GM12872 (cell line): Measurements from ENCODE around the gene ARL14EP.

Experiments
- CTCF ChIP-seq: IDR thresholded peaks from 3 replicates; pipeline ENCODE4 v1.5.1; 2011; ENCODE audit warnings: low read depth, mild to moderate bottlenecking, low read length, moderate library complexity; ENCODE audit not compliant: insufficient read depth

The ARL14EP gene

DNA sequence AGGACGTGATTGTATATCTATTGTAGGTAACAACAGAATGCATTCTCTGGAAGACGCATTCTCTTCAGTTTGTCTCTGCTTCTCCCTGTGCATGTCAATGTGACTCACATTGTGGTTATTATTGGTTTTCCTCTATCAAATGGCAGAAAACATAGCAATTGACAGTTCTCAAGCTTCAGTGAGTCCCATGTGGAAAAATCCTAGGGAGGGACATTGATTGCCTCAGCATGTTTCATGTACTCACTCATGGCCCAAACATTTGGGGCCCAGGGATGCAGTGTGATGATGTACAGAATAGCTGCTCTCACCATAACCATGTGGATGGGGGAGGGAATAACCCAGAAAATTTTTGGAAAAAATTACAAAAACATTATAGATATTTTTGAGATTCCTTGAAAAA, 9.3 kb upstream of the ARL14EP start:
- TF ChIP-seq CTCF: no peak

DNA sequence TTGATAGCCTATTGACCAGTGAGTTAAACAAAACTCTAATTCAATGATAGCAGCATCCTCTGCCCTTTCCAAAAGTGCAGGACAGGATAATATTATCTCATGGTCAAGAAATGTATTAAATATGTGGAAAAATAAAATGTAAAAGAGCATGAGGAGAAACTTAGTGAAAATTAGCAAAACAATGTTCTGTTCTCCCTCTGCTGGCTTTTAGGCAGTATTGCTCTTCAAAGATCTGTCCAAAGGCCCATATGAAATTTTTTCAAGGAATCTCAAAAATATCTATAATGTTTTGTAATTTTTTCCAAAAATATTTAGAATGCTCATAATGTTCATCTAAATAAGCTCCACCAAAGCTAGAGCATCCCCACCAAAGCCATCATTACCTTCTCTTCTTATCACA, 8.3 kb upstream of the ARL14EP start:
- peak; percentile 48 for TF ChIP-seq CTCF

DNA sequence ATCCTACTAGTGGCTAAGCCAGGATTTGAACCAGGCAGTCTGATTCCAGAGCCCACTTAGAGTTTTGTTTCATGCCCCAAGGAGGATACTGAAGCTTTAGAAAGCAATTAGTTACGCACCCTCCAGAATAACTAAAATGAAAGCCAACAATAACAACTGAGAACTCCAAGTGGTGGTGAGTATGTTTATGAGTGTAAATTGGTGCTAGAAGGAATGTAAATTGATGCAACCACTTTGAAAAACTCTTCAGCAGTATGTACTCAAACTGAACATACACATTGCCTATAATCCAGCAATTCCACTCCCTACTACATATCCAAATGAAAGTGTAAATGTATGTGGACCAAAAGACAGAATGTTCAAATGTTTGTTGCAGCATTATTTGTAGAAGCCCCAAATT, 6.7 kb upstream of the ARL14EP start:
- TF ChIP-seq CTCF: no peak

- no peak for TF ChIP-seq CTCF
Measured at GRCh38 chr11:30317030-30317429, 5.9 kb upstream of the ARL14EP start.

DNA sequence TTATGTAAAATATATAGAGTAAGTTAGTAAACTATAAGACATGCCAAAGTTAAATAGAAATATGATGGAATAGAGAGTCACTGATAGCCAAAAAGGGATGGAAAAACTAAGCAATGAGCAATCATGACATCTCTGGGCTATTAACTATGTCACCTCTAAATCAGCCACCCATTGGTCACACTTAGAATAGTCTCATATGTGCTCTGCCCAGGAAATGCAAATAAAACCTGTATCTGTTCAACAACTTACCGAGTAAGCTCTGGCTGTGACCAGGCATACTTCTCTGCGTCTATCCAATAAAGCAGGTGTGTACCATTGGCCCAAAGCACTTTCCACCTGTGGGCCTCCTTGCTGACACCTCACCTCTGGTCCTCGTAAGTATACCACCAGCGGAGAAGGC, 1.6 kb upstream of the ARL14EP start:
- no peak for TF ChIP-seq CTCF

DNA sequence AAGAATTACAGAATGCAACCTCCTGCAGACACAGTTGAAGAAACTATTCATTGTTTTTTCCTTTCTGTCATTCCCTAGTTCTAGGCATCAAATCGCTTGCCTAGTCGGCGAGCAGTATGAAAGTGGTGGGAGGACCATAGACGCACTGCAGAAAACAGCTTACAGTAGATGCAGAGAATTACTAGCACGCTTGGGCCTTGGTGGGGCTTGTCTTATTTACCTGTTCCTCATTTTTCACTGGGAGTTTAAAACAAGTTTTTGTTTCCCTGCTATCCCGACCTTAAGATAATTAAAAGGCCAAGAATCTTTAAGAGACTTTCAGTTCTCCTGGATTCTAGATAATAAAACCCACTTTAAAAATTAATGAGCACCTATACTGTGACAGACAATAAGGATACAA, 713 bp upstream of the ARL14EP start:
- TF ChIP-seq CTCF: no peak

DNA sequence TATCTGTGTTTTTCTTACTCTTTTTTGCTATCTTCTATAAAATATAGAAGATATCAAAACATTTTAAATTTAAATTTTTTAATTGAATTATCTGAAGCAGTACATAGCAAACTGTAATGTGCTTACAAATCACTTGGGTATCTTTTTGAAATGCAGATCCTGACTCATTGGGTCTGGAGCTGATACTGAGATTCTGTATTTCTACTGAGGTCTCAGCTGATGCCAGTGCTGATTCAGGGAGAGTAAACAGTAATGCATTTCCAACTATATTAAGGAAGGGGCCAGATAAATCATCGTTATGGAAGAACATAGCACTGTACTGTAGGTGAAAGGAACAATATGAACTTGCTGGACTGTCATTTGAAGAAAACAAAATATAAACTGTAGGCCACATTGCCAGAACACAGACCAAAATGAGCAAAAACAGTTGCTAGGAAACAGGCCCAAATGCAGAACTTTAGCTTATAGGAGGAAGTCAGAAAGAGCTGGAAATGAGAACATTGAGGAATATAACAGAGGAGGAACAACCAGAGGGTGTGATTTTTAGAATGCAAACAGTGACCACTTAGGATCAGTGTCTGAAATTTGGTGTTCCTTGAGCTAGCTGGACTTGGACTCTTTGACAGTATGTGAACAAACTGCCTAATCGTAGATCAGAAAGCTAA, 3.3 kb downstream of the ARL14EP start:
- TF ChIP-seq CTCF: no peak
